Anterior cingulate cortex (tissue), 58 donors: ENCODE results near the gene PDILT.

Experiments used
- DNase-seq, 58 donors: peaks; one replicate each; lab custom pipeline; 2025; lab: John Stamatoyannopoulos, UW

The PDILT gene

DNA sequence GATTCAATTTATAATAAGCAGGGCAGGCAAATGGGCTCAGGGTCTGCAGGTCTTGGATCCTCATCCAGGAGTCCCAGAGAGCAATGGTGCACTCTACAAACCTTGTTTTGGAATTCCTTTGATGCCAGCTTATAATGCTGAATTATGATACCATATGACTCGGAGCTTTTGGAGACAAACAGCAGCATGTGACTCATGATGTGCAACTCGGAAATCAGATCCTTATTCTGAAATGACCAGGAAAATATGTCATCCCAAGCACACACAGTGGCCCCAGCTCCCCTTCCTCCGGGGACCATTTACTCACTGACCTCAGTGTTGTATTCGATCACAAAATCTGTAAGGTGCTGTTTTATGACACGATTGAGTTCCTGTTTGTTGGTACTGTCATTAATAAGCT is 31.8 kb downstream of the PDILT start:
- DNase-seq: no peak

GRCh38 chr16:20369452-20370054 is 35.0 kb downstream of the PDILT start:
- DNase-seq: no peak

DNA sequence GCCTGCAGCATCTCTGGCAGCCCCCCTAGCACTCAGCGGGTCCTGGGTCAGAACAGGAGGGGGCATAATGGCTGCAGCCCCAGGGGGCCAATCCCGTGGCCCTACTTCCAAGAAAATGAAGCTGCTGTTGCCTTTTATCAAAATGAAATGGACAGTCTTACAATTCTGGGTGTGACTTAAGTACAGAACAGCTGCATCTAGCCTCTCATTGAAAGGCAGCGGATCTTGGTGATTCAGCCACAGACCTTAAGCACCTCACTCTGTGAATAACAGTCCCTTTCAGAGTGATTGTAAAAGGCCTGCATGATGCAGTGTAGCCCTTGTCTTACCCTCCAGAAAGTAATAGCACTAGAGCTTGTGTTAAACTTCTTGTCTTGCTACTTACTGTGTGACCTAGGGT is 40.5 kb downstream of the PDILT start:
- DNase-seq: no peak

DNA sequence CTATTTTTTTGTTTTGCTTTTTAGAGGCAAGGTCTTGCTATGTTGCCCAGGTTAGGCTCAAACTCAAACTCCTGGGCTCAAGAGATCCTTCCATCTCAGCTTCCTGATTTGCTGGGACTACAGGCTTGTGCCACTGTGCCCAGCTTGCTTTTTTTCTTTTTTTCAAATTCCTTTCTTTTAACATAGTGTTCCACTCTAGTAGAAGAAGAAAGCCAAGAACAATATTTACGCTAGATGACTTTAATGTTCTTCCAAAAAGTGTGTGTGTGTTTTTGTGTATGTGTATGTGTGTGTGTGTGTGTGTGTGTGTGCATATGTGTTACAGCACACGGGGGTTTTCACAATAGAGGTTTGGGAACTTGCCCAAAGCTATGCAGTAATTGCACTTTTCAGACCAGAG is 41.3 kb downstream of the PDILT start:
- no peak for DNase-seq

DNA sequence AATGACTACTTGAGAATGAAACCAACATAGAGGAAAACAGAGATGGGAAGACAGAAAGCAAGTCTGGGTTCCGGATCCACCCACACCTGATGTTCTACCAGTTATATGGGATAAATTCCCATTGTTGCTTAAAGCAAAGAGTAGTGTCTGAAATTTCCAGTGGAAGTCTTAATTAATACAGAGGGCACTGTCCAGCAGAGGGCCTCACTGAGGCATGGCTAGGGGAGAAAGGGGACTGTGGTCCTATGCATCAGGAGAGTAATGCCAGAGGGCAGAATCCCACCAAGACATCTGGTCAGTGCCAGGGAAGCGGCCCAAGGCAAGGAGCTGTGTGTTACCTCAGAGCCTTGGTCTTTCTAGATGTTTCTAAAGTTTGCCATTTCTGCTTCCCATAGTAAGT is 44.5 kb downstream of the PDILT start:
- DNase-seq: no peak

- DNase-seq: no peak
Measured at GRCh38 chr16:20355114-20355782, 49.3 kb downstream of the PDILT start.

- no peak for DNase-seq
Measured at GRCh38 chr16:20353379-20353778, 51.2 kb downstream of the PDILT start.

DNA sequence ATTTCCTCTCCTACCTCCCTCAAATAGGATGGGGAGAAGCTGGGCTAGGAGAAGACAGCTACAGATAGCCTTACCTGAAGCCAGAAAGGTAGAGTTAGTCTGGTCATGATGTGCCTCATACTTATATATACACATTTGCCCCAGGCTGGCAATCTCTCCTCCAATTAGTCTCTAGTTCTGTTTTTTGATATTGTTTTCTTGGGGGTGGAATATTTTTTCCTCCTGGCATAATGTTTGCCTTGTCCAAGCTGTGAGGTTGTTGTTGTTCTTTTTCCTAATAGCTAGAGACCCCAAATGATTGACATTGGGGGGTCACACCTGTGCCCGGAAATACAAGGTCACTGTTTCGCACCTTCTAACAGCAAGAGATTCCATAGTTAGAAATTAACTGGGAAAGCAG is 51.9 kb downstream of the PDILT start, which contains the start of gene UMOD:
Gene UMOD, minus strand, starts transcription at position 101 of the 400 bp plus-strand sequence. CDS start 1,978 bp downstream, outside the sequence.
- no peak for DNase-seq

DNA sequence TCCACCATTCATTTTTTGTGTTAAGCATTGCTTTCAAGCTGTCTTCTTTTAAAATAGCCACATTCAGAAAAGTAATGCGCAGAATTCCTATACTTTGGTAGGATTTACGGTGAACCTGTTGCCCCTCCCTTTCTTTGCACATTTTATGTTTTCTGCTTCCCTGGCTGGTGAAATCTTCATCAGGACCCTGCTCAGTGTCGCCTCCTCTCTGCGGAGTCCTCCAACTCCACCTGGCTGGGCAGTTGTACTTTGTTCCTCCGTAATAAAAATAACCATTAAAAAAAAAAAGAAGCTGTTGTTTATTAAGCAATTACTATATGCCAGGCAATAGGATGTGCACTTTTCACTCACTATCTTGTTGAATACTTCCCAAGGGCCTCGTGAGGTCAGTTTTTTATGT is 54.9 kb downstream of the PDILT start:
- no peak for DNase-seq

DNA sequence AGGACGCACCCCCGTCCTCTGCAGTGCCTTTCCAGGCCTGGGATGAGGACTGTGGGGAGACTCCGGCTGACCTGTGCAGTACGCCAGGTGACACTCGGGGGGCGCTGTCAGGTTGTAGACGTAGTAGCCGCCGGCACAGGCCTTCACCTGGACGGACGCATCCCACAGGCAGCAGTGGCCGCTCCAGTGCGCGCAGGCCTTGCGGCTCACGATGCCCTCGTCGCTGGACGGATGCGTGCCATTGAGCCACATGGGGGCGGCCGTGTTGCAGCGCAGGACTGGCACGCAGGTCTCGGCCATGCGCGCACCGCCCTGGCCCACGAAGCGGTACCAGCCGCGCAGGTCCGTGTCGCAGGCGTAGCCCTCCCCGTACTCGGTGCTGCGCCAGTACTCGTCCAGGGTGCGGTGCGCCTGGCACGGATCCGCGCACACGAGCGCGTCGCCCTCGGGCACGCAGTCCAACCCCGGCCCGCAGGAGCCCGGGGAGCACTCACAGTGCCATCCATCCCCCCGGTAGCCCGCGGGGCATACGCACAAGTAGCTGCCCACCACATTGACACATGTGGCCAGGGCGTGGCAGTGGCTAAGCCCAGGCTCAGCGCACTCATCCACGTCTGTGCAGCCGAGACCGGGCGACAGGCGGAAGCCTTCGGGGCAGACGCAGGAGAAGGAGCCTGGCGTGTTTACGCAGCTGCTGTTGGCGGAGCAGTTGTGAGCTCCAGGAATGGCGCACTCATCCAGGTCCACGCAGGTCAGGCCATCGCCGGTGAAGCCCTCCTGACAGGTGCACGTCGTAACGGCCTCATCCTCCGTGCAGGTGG is 56.0 kb downstream of the PDILT start:
- DNase-seq: no peak

- DNase-seq: no peak
Measured at GRCh38 chr16:20347666-20348364, 56.7 kb downstream of the PDILT start.

- DNase-seq: no peak
Measured at GRCh38 chr16:20344611-20345010, 59.9 kb downstream of the PDILT start.

DNA sequence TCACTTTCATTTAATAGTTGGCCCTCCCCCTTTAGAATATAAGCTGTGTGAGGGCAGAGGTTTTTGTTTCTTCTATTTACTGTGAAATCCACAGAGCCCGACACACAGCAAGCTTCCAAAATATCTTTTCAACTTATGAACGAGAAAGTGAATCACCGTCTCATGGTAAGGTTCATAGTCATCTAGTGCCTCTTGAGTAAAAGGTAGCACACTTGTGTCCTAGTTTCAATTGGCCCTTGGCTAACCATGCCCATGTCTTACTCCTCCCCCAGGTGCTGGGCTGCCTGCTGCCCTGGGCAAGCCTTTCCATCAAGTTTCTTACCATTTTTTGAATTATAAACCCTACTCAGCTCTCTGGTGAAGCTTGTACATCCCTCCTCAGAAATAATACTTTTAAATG is 64.8 kb downstream of the PDILT start:
- DNase-seq: no peak

DNA sequence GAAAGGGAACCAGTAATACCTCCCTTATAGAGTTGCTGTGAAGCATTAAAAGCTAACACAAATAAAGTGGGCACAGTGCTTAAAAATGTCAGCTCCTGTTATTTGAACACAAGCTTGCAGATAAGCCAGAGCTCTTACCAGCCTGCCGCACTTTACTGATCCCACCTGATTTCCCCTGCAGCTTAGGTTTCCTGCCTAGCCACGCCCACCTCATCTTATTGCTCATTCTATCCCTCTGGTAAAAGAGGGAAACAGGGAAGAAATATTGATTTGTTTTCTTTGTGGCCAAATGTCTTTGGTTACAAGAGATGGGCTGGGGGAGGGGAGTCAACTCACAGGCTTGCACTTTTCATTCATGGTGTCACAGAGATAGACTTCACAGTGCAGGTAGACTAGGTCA is 67.6 kb downstream of the PDILT start:
- DNase-seq: no peak

DNA sequence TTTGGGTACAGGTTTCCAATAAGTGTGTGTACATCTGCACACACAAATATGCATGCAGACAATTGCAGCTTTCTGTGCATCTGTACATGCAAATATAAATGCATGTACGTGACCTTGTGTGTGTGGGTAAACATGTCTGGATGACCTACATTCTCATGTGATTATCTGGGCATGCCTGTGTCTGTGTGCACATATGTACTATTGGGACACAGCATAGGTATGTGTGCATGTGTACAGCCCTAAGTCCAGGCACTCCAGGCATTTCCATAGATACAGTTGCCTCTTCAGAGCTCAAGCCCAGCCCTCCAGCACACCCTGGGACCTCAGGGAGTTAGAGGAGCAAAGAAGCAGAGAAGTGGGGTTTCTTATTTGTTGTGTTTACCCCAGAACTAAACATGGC is 70.1 kb downstream of the PDILT start:
- DNase-seq: no peak

DNA sequence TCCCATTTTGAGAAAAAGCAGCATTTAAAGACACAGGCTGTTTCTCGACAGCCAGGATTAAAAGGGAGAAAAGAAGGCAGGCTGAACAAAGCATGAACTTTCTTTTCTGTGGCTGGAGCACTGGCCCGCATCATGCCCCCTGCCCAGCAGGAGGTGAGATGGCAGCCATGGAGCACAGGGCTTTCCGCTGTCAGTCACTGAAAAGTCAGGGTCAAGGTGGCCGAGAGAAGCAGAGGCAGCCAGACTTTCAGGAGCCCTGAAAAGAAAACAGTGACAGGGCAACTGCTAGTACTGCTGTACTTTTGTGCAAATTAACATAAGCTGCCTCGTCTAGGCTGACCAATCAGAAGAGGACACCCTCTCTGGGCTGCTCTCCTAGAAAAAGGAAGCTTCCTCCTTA is 71.4 kb downstream of the PDILT start:
- DNase-seq: no peak

DNA sequence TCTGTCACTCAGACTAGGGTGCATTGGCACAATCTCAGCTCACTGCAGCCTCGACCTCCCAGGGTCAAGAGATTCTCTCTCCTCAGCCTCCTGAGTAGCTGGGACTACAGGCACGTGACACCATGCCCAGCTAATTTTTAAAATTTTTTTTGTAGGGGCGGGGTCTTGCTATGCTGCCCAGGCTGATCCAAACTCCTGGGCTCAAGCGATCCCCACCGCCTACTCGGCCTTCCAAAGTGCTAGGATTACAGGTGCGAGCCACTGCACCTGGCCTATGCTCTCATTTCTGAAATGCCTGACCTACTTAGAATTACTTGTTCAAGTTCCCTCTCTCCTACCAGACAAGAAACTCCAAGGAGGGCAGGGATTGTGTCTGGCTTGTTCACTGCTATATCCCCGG is 72.1 kb downstream of the PDILT start:
- DNase-seq: no peak

DNA sequence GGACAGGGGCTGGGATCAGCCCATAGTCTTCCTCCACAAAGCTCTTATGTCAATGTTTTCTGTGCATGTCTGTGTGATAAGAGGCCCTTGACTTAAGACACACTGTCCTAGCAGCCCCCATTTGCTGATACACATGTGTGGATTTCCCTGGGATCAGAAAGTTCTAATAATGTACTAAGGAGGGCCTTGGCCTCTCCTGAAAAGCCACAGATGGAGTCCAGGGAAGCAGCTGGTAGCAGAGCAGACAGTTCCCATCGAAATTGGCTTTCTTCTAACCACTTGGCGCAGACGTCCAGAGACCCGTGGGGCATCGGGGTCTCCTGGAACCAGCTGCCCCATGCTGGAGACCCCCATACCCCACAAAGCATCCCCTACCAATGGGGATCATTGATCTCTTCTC is 72.9 kb downstream of the PDILT start:
- DNase-seq: no peak

- DNase-seq: no peak
Measured at GRCh38 chr16:20329392-20330138, 75.0 kb downstream of the PDILT start.

DNA sequence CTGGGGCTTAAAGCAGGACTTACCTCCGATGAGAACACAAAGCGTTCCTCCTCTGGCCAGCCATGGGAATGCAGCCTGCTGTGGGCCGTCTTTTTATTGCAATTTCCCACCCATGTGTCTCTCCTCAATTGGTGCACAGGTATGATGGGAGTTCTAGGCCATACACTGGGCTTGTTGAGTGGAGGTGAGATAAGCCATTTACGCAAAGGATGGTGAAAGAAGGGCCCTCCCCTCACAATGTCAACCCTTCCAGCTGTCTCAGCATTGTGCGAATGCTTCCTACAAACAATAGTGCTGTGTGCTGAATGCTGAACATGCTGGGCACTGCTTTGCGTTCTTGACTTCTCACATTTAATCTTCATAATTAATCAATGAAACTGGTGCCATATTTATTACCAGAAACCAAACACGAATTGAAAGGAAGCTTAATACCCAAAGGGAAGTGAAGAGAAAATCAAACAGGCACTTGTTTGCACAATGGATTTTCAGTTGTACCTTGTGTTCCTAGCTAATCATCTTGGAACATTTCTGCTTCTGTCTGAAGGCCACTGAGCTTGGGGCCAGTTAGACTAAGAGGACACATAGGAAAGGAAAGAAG is 77.0 kb downstream of the PDILT start, which contains the start of gene GP2:
Gene GP2, minus strand, starts transcription at position 70 of the 598 bp plus-strand sequence. CDS start 1,082 bp downstream, outside the sequence.
- no peak for DNase-seq
